Tibial nerve (tissue), 4 donors: Measurements from ENCODE around the gene HMCN1.

Source experiments
- CTCF ChIP-seq, 5 experiments: fragments of 200-600 bp in 3 of 5; fragments of 450-650 bp in 2 of 5; sonication (generic) in 3 of 5; IDR thresholded peaks; one replicate each; pipeline ENCODE4 v1.5.1; 2016 to 2019; ENCODE audit warnings: antibody characterized with exemption in 5 of 5, mild to moderate bottlenecking in 3 of 5, moderate library complexity in 2 of 5
- EP300 ChIP-seq, 2 donors: sonication (generic); formaldehyde crosslinking; IDR thresholded peaks; one replicate each; pipeline ENCODE4 v1.6.1; 2017; ENCODE audit warnings: antibody characterized with exemption in 2 of 2, mild to moderate bottlenecking in 1 of 2

DNA sequence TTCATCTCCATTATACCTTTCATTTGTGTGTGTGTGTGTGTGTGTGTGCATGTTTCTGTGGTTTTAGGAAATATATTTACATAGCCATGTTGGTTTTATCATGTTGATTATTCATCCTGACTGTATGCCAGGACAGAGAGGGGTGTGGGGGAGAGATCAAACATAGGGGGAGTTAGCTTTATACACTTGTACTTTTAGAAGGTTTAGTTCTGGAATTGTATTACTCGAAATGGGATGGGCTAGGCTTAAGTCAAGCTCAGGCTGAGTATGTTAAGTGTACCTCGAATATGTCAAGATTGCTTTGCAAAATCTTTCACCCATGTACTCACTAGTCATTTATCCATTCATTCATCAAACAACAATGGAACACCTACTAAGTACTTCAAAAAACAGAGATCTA, 123.3 kb downstream of the HMCN1 start:
- TF ChIP-seq EP300 (IDR thresholded peaks at IDR 0.05), result no peak
- TF ChIP-seq CTCF (IDR thresholded peaks at IDR 0.05), result no peak
